A549 (cell line): ENCODE measurements around the gene DNM3.

Source experiments
- BCL3 ChIP-seq: fragments of >200 bp; sonication (Bioruptor Twin); formaldehyde crosslinking; IDR thresholded peaks from 3 replicates; pipeline ENCODE4 v1.6.1; 2016
- CTCF ChIP-seq: fragments of >200 bp; sonication (Bioruptor Twin); formaldehyde crosslinking; IDR thresholded peaks from 3 replicates; pipeline ENCODE4 v1.5.1; 2016
- EP300 ChIP-seq, 2 experiments: fragments of >200 bp; sonication (Bioruptor Twin); formaldehyde crosslinking; IDR thresholded peaks; 2 replicates in 1 of 2; 3 replicates in 1 of 2; pipeline ENCODE4 v1.6.1; 2016 to 2017
- FOSL2 ChIP-seq, 2 experiments: fragments of 450-650 bp in 1 of 2; fragments of >200 bp in 1 of 2; sonication (Bioruptor Twin) in 1 of 2; formaldehyde crosslinking; IDR thresholded peaks; 2 replicates each; pipeline versions ENCODE4 v1.5.0 to v1.6.1; 2016 to 2020; ENCODE audit warnings: mild to moderate bottlenecking in 1 of 2, moderate library complexity in 1 of 2
- HMGXB4 ChIP-seq: fragments of 250-450 bp; sonication (Bioruptor Pico); IDR thresholded peaks from 2 replicates; pipeline ENCODE4 v1.5.0; 2021; ENCODE audit warnings: mild to moderate bottlenecking, moderate library complexity, borderline replicate concordance
- KDM1A ChIP-seq: fragments of 200-600 bp; sonication (generic); IDR thresholded peaks from 2 replicates; pipeline ENCODE4 v1.6.1; 2016; ENCODE audit warnings: low read depth, mild to moderate bottlenecking
- NR3C1 ChIP-seq: fragments of >200 bp; sonication (Bioruptor Twin); formaldehyde crosslinking; IDR thresholded peaks from 3 replicates; pipeline ENCODE4 v1.6.1; 2017
- POLR2A ChIP-seq: IDR thresholded peaks from 2 replicates; pipeline ENCODE4 v1.6.1; 2012; ENCODE audit warnings: mild to moderate bottlenecking, low read length
- RAD21 ChIP-seq, 2 experiments: fragments of >200 bp in 1 of 2; sonication (Bioruptor Twin) in 1 of 2; formaldehyde crosslinking in 1 of 2; IDR thresholded peaks in 1 of 2; conservative IDR thresholded peaks in 1 of 2; 2 replicates in 1 of 2; 3 replicates in 1 of 2; pipeline ENCODE4 v1.6.1; 2012 to 2018; ENCODE audit warnings: inconsistent platforms in 1 of 2
- REST ChIP-seq: fragments of 200-600 bp; sonication (generic); IDR thresholded peaks from 2 replicates; pipeline ENCODE4 v1.6.1; 2016; ENCODE audit warnings: antibody characterized with exemption, mild to moderate bottlenecking, moderate library complexity
- SMC3 ChIP-seq: fragments of >200 bp; sonication (Bioruptor Twin); formaldehyde crosslinking; IDR thresholded peaks from 3 replicates; pipeline ENCODE4 v1.6.1; 2018; ENCODE audit warnings: inconsistent platforms
- USF2 ChIP-seq: fragments of 450-650 bp; IDR thresholded peaks from 2 replicates; pipeline ENCODE4 v1.6.1; 2014; ENCODE audit warnings: antibody characterized with exemption
- ZSCAN20 ChIP-seq: fragments of 250-450 bp; sonication (Bioruptor Pico); IDR thresholded peaks from 2 replicates; pipeline ENCODE4 v1.8.0; 2022; ENCODE audit warnings: mild to moderate bottlenecking, moderate library complexity

GRCh38 chr1:171879556-171879955 lies 38.3 kb downstream of the DNM3 start:
- TF ChIP-seq CTCF (no peak), EP300 (IDR thresholded peaks at IDR 0.05) (no peak), REST (no peak), POLR2A (no peak), USF2 (no peak), SMC3 (no peak), KDM1A (no peak), ZSCAN20 (CRISPR knock-in tag) (no peak), BCL3 (no peak), RAD21 (conservative IDR thresholded peaks at IDR 0.05 in 1 of 2, IDR thresholded peaks at IDR 0.05 in 1 of 2) (no peak), NR3C1 (no peak), HMGXB4 (CRISPR knock-in tag) (no peak), FOSL2 (IDR thresholded peaks at IDR 0.05) (no peak), FOSL2 (CRISPR knock-in tag; IDR thresholded peaks at IDR 0.05) (no peak)
